Naive B cell (primary cell): ENCODE results near the gene PRR32. TPM values are rescaled to one million over a fixed set of nuclear protein-coding genes. Genes with fewer than 3 reads are reported as not detected.
A peak's percentile ranks its signal among the peaks of the same experiment; 100 is the strongest.
"Not testable (repeated sequence)": the region's sequence is repeated elsewhere in the genome, so short reads cannot be mapped to it uniquely, and the experiment has no call there.

ENCODE experiments used
- ATAC-seq, 2 donors: fragments of 150-1000 bp; cut with Tn5 transposase; 2 replicates each; pipeline ENCODE4 v1.10.0; 2021; ENCODE audit warnings: low read depth in 2 of 2, mild to moderate bottlenecking in 2 of 2, moderate library complexity in 2 of 2
- DNase-seq: peaks from one replicate; pipeline ENCODE4 v3.0.0; 2022
- H3K27ac Mint-ChIP-seq, 6 donors: one replicate each; pipeline ENCODE4 v1.8.0; 2020 to 2022; ENCODE audit warnings: mild to moderate bottlenecking in 6 of 6, mixed read lengths in 6 of 6, moderate library complexity in 5 of 6, inconsistent platforms in 2 of 6
- H3K27me3 Mint-ChIP-seq, 3 donors: one replicate each; pipeline ENCODE4 v1.8.0; 2021 to 2022; ENCODE audit warnings: mixed read lengths in 3 of 3, mild to moderate bottlenecking in 1 of 3
- H3K36me3 Mint-ChIP-seq, 2 donors: one replicate each; pipeline ENCODE4 v1.8.0; 2020 to 2022; ENCODE audit warnings: mixed read lengths in 2 of 2, inconsistent platforms in 1 of 2, mild to moderate bottlenecking in 1 of 2
- H3K4me1 Mint-ChIP-seq, 3 donors: one replicate each; pipeline ENCODE4 v1.8.0; 2020 to 2022; ENCODE audit warnings: mixed read lengths in 3 of 3, inconsistent platforms in 1 of 3, mild to moderate bottlenecking in 1 of 3, moderate library complexity in 1 of 3
- H3K4me3 Mint-ChIP-seq, 8 donors: one replicate each; pipeline ENCODE4 v1.8.0; 2020 to 2022; ENCODE audit warnings: mild to moderate bottlenecking in 8 of 8, mixed read lengths in 8 of 8, moderate library complexity in 8 of 8, inconsistent platforms in 2 of 8
- H3K9me3 Mint-ChIP-seq, 7 donors: one replicate each; pipeline ENCODE4 v1.8.0; 2020 to 2022; ENCODE audit warnings: mixed read lengths in 7 of 7, mild to moderate bottlenecking in 5 of 7, inconsistent platforms in 2 of 7, moderate library complexity in 1 of 7
- polyA plus RNA-seq, 6 donors: library from polyadenylated mRNA; unstranded; fragments of 300-500 nt; fragmentation: Illumina TruSeq; gene quantifications; one replicate each; pipeline ENCODE4 v1.2.3, GENCODE V29; 2021; ENCODE audit warnings: low read depth in 6 of 6

PRR32 gene, protein sequence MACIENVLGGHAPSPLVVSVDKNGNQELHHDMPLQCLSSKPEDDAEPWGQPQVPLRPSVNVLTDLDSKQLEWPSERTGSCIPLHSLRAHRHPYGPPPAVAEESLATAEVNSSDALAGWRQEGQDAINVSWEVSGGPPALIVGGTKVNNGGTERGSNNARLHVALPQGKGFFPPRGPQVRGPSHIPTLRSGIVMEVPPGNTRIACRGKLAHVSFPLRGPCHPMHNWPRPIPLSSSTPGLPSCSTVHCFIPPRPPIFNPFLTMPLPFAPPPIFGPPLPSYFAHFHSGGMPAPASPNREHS
- polyA plus RNA-seq, result not detected

DNA sequence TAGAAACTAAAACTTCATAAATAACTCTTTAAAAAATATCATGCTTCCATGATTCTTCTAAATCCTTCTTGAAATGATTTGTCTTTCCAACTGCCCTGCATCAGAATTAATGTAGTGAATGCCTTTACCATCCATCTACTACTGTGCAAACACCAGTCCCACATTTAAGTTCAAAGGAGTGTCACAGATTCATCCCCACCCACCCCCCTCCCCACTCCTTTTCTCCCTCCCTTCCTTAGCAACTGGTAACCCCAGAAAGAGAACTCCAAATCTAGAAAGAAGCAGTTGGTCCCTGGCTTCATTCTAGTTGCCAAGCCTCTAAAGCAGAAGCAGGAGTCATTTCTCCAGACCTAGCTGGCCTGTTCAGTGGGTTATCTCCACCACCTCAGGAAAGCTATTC lies at the start of gene PRR32:
Gene PRR32 (plus strand): TSS at position 301 of the 400 bp plus-strand sequence. CDS start 115 bp downstream, outside the sequence.
- no peak for ATAC-seq
- no peaks in the 10 kb centered on the region for H3K27me3 Mint-ChIP-seq

DNA sequence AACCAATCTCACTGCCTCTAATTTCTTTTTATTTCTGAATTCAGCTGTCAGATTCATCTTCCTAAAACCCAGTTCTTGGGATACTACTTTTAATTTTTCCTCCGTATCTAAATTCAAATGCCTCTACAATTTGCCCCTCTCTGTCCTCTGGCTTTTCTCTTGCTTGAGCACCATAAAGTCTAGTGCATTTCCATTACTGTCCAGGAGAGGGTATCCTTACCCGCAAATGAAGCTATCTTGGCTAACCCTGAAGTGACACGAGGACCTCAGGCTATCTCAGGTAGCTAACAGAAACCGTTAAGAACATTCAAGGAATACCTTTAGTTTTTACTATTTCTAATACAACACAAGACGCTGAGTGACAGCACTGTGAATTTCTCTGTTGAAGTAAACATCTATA lies 49.4 kb upstream of the PRR32 start:
- H3K27ac Mint-ChIP-seq, result no peak overlapping the region
- ATAC-seq (no peak), DNase-seq (no peak)
- no peaks in the 10 kb centered on the region for H3K27me3 Mint-ChIP-seq
- H3K36me3 Mint-ChIP-seq, result no peaks in the 10 kb centered on the region
- no peak overlapping the region for H3K4me3 Mint-ChIP-seq
- peaks cover 0 to 5% (median 2%) of the 10 kb centered on the region in 7 donors for H3K9me3 Mint-ChIP-seq
- no peaks in the 10 kb centered on the region for H3K4me1 Mint-ChIP-seq

More for the DNA sequence above, at the start of gene PRR32:
- H3K9me3 Mint-ChIP-seq, result peaks cover 0 to 6% (median 0%) of the 10 kb centered on the region in 7 donors
- no peaks in the 10 kb centered on the region for H3K4me1 Mint-ChIP-seq
- DNase-seq, result no peak
- H3K4me3 Mint-ChIP-seq, result no peak within 1 kb of the TSS
- peak within 1 kb of the TSS in 1 of 6 donors; percentile 21 for H3K27ac Mint-ChIP-seq
- no peaks in the 10 kb centered on the region for H3K36me3 Mint-ChIP-seq

DNA sequence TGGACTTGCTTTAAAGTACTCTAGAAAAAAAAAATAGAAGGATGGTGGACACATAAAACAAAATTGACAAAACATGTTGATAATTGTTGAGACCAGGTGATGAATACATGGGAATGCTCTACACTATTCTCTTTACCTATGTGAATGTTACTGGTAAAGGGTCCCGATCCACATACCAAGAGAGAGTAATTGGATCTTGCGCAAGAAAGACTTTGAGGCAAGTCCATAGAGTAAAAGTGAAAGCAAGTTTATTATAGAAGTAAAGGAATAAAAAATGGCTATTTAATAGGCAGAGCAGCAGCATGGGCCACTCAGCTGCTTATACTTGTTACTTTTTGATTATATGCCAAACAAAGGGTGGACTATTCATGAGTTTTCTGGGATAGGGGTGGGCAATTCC lies 34.0 kb upstream of the PRR32 start:
- Mint-ChIP-seq H3K27ac (no peak overlapping the region), H3K27me3 (no peaks in the 10 kb centered on the region), H3K36me3 (no peaks in the 10 kb centered on the region), H3K4me3 (no peak overlapping the region), H3K9me3 (peaks cover 0 to 4% (median 0%) of the 10 kb centered on the region in 7 donors), H3K4me1 (no peaks in the 10 kb centered on the region)
- DNase-seq (no peak), ATAC-seq (no peak)

DNA sequence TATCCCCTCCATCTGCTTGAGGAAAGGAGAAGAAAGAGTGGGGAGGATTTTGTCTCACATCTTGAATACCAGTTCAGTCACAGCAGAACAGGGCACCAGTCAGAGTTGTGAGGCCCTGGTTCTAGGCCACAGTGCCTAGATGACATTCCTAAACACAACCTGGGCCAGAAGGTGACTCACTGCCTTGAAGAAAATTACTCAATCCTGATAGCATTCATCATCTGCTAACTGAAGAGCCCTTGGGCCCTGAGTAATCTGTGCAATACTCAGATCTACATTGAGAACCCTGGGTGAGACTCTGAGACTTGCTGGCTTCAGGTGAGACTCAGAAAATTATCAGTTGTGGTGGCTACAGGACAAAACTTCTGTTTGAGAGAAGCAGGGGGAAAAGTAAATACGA lies 20.5 kb upstream of the PRR32 start:
- H3K9me3 Mint-ChIP-seq, result peaks cover 0 to 6% (median 0%) of the 10 kb centered on the region in 7 donors
- H3K4me1 Mint-ChIP-seq, result no peaks in the 10 kb centered on the region
- no peaks in the 10 kb centered on the region for H3K36me3 Mint-ChIP-seq
- no peak overlapping the region for H3K27ac Mint-ChIP-seq
- ATAC-seq (no peak), DNase-seq (no peak)
- no peaks in the 10 kb centered on the region for H3K27me3 Mint-ChIP-seq
- no peak overlapping the region for H3K4me3 Mint-ChIP-seq

DNA sequence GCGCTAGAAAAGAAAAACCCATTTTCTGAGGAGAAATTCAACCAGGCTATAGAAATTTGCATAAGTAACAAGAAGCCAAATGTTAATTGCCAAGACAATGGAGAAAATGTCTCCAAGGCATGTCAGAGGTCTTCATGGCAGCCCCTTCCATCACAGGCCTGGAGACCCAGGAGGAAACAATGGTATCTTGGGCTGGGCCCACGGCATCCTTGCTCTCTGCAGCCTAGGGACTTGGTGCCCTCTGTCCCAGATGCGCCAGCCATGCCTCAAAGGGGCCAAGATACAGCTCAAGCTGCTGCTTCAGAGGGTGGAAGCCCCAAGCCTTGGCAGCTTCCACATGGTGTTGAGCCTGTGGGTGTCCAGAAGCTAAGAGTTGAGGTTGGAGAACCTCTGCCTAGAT lies 12.7 kb upstream of the PRR32 start:
- H3K36me3 Mint-ChIP-seq, H3K27ac Mint-ChIP-seq, H3K27me3 Mint-ChIP-seq, ATAC-seq, DNase-seq, H3K4me1 Mint-ChIP-seq, H3K4me3 Mint-ChIP-seq: not testable (repeated sequence)
- peaks cover 0 to 20% (median 13%) of the 10 kb centered on the region in 7 donors for H3K9me3 Mint-ChIP-seq

DNA sequence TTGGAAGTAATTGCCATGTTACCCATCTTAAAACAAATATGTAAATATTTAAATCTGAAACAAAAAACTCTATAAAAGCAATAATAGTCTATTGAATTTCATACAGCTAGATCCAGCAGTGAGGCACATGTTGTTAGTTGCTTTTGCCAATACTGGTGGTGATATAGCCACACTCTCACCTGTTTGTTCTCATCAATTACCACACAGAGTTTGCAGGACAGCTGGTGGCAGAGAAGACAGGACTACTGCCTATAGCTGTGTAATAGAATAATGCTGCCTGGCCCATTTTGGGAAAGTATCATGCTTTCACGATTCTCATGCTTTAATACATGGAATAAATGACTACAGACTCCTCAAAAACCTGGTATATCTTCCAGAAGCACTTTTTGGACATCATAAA lies 3.7 kb upstream of the PRR32 start:
- H3K9me3 Mint-ChIP-seq, result peaks cover 0 to 6% (median 1%) of the 10 kb centered on the region in 7 donors

DNA sequence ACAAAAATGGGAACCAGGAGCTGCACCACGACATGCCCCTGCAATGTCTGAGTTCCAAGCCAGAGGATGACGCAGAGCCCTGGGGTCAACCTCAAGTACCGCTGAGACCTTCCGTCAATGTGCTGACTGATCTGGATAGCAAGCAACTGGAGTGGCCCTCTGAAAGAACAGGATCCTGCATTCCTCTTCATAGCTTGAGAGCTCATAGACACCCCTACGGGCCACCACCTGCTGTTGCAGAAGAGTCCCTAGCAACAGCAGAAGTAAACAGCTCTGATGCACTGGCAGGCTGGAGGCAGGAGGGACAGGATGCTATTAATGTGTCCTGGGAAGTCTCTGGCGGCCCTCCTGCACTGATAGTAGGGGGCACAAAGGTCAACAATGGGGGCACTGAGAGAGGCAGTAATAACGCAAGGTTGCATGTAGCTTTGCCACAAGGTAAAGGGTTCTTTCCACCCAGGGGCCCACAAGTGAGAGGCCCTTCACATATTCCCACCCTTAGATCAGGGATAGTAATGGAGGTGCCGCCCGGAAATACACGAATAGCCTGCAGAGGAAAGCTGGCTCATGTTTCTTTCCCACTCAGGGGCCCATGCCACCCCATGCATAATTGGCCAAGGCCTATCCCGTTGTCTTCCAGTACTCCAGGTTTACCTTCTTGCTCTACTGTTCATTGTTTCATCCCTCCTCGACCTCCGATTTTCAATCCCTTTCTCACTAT lies 1.3 kb downstream of the PRR32 start:
- peaks cover 0 to 6% (median 0%) of the 10 kb centered on the region in 7 donors for H3K9me3 Mint-ChIP-seq
- DNase-seq (no peak), ATAC-seq (no peak)
- no peaks in the 10 kb centered on the region for H3K27me3 Mint-ChIP-seq
- H3K4me3 Mint-ChIP-seq, result no peak overlapping the region
- H3K4me1 Mint-ChIP-seq, result no peaks in the 10 kb centered on the region
- no peaks in the 10 kb centered on the region for H3K36me3 Mint-ChIP-seq
- no peak overlapping the region for H3K27ac Mint-ChIP-seq

More for the DNA sequence above, 3.7 kb upstream of the PRR32 start:
- Mint-ChIP-seq H3K4me1 (no peaks in the 10 kb centered on the region), H3K36me3 (no peaks in the 10 kb centered on the region), H3K4me3 (no peak overlapping the region), H3K27me3 (no peaks in the 10 kb centered on the region), H3K27ac (no peak overlapping the region)
- no peak for ATAC-seq
- DNase-seq, result no peak

DNA sequence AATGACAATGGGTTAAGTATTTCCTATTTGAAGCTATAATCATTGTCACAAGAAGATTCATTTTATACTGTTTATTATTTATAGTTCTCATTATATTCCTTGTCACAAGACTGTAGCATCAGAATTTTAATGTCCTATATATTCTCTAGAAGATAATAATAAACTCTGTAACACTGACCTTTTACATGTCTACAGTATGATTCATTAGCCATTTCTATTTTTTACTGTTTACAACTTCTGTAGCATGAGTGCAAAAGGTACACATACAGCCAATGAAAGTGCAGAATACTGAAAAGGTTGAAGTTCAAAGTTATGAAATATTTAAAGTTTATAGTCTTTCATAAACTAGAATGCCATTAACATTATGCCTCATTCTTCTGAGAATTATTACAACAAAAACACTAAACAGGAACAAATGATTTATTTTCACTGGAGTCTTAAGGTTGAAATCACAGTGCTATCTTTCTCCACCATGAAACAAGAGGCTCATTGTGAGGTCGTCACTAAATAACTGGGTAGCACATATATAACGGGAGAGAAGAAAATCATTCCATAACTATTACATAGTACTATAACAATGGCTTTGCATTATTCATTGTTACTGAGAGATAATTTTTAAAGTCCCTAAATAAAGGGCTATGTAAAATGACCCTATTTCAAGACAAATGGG lies 4.9 kb downstream of the PRR32 start:
- H3K4me3 Mint-ChIP-seq, result no peak overlapping the region
- peaks cover 0 to 3% (median 0%) of the 10 kb centered on the region in 7 donors for H3K9me3 Mint-ChIP-seq
- H3K27ac Mint-ChIP-seq, result no peak overlapping the region
- DNase-seq, result no peak
- H3K27me3 Mint-ChIP-seq, result no peaks in the 10 kb centered on the region
- H3K36me3 Mint-ChIP-seq, result no peaks in the 10 kb centered on the region
- no peak for ATAC-seq
- no peaks in the 10 kb centered on the region for H3K4me1 Mint-ChIP-seq

DNA sequence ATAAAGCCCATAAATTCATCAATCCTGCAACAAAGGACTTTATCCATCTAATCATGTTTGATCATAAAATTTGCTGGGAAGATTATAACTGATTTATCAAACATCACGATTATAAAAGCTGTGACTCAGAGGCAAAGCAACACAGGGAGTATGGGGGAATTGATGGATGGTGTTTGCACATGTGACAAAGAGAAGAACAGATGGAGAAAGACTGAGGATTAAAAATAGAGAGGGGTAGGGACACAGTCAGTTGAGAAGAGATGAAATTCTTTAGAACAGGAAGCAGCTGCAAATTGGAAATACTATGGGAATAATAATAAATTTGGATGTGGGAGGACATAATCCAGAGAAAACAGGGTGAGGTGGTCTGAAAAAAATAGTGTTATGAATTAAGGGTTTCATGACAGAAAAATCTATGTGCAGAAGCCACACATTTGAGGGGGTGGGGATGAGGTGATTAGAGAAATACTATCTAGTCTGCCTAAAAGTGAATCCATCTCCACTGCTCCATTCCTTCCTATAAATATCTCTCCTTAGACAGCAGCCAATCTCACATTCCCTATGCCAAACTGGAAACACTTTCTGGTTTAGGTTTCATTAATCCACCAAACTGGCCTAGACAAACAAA lies 6.2 kb downstream of the PRR32 start:
- H3K4me1 Mint-ChIP-seq, result no peaks in the 10 kb centered on the region
- peaks cover 0 to 3% (median 0%) of the 10 kb centered on the region in 7 donors for H3K9me3 Mint-ChIP-seq
- H3K4me3 Mint-ChIP-seq, result no peak overlapping the region
- DNase-seq (no peak), ATAC-seq (no peak)
- H3K36me3 Mint-ChIP-seq, result no peaks in the 10 kb centered on the region
- H3K27ac Mint-ChIP-seq, result peak overlapping the region in 2 of 6 donors; percentile 1 to 2
- H3K27me3 Mint-ChIP-seq, result no peaks in the 10 kb centered on the region

DNA sequence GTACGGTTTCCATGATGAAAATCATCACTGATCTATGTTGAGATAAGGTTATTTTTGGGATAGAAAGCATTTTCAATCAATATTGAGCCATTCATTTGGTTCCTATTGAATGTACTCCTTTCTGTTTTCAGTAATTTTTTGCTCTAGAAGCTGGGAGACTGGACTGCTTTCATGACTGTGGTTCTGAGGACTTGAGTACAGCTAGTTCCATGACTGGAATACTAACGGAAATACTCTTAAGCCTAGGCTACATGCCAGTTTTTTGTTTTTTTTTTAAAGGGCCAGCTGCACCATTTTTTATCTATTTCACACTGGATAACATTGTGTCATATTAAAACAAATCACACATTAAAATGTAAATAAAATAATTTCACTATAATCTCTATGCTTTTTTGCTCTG lies 16.7 kb downstream of the PRR32 start:
- H3K4me1 Mint-ChIP-seq, result no peaks in the 10 kb centered on the region
- H3K27ac Mint-ChIP-seq, result no peak overlapping the region
- peaks cover 0 to 5% (median 0%) of the 10 kb centered on the region in 7 donors for H3K9me3 Mint-ChIP-seq

DNA sequence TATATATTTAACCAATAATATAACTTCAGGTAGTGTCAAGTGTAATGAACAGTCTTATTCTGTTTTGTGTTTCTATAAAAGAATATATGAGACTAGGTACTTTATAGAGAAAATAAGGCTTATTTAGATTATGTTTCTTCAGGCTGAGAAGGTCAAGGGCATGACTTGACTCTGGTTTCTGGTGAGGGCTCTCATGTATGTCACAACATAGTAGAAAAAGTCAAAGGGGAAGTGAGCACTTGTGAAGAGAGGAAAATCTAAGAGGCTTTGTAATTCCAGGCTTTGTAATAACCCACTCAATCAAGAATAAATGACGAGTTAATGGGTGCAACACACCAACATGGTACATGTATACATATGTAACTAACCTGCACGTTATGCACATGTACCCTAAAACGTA lies 27.6 kb downstream of the PRR32 start:
- Mint-ChIP-seq H3K27me3 (no peaks in the 10 kb centered on the region), H3K4me1 (no peaks in the 10 kb centered on the region), H3K36me3 (no peaks in the 10 kb centered on the region), H3K27ac (no peak overlapping the region), H3K9me3 (peaks cover 0 to 12% (median 4%) of the 10 kb centered on the region in 7 donors), H3K4me3 (no peak overlapping the region)
- no peak for DNase-seq
- no peak for ATAC-seq

More for the DNA sequence above, 16.7 kb downstream of the PRR32 start:
- Mint-ChIP-seq H3K36me3 (no peaks in the 10 kb centered on the region), H3K4me3 (no peak overlapping the region), H3K27me3 (no peaks in the 10 kb centered on the region)
- no peak for ATAC-seq
- DNase-seq, result no peak

DNA sequence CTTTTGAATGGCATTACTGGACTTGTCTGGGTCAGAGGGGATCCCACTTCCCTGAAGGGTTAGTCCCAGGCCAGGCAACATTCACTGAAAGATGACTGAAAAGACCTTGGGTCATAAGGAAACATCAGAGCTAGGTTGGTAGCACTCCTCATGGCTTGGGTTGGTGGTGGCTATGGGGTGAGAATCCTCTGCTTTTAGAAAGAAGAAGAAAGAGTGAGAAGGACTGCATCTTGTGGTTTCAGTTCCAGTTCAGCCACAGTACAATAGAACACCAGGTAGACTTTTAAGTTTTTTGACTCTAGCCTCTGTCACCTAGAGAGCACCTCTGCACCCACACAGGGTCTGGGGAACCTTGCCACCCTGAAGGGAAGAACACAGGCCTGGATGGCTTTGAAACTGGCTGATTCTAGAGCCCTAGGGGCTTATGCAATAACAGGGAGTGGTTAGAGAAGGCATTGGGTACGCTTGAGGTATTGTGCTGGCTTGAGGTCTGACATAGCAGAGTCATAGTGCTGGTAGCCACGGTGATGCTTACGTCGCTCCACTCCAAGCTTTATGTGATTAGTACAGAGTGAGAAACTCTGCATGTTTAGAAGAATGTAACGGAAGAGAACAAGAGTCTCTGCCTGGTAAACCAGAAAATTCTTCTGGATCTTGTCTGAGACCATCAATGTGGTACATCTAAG lies 36.5 kb downstream of the PRR32 start:
- no peak overlapping the region for H3K4me3 Mint-ChIP-seq
- no peaks in the 10 kb centered on the region for H3K36me3 Mint-ChIP-seq
- no peaks in the 10 kb centered on the region for H3K4me1 Mint-ChIP-seq
- H3K9me3 Mint-ChIP-seq, result peaks cover 0 to 18% (median 4%) of the 10 kb centered on the region in 7 donors
- H3K27ac Mint-ChIP-seq, result no peak overlapping the region
- no peak for DNase-seq
- no peak for ATAC-seq
- H3K27me3 Mint-ChIP-seq, result no peaks in the 10 kb centered on the region
